TTC549 (cell line): ENCODE measurements around the gene CAMTA1.

ENCODE experiments used
- FAIRE-seq: peaks from 2 replicates; lab custom pipeline; 2012; peaks lifted over from hg19 to GRCh38; lab: Jason Lieb, UNC

Gene CAMTA1

GRCh38 chr1:7664147-7664892 lies 879.1 kb downstream of the CAMTA1 start:
- no peak for FAIRE-seq

GRCh38 chr1:7664893-7665250 lies 879.6 kb downstream of the CAMTA1 start:
- FAIRE-seq, result no peak

GRCh38 chr1:7666249-7666648 lies 881.0 kb downstream of the CAMTA1 start:
- no peak for FAIRE-seq

- FAIRE-seq, result no peak
Observed at GRCh38 chr1:7667159-7667558, 881.9 kb downstream of the CAMTA1 start.

GRCh38 chr1:7667625-7668218 lies 882.5 kb downstream of the CAMTA1 start:
- FAIRE-seq, result no peak

GRCh38 chr1:7669559-7670311 lies 884.5 kb downstream of the CAMTA1 start:
- FAIRE-seq, result no peak

- FAIRE-seq, result no peak
Observed at GRCh38 chr1:7670334-7671145, 885.3 kb downstream of the CAMTA1 start.

GRCh38 chr1:7671146-7671465 lies 885.9 kb downstream of the CAMTA1 start:
- no peak for FAIRE-seq

- no peak for FAIRE-seq
Observed at GRCh38 chr1:7671676-7672075, 886.4 kb downstream of the CAMTA1 start.

GRCh38 chr1:7672864-7673263 lies 887.6 kb downstream of the CAMTA1 start:
- FAIRE-seq, result no peak

- FAIRE-seq, result no peak
Observed at GRCh38 chr1:7674972-7675371, 889.7 kb downstream of the CAMTA1 start.

- no peak for FAIRE-seq
Observed at GRCh38 chr1:7675431-7676273, 890.4 kb downstream of the CAMTA1 start.

- no peak for FAIRE-seq
Observed at GRCh38 chr1:7676274-7676945, 891.2 kb downstream of the CAMTA1 start.

- no peak for FAIRE-seq
Observed at GRCh38 chr1:7677111-7677510, 891.9 kb downstream of the CAMTA1 start.

- FAIRE-seq, result no peak
Observed at GRCh38 chr1:7677815-7678214, 892.6 kb downstream of the CAMTA1 start.

GRCh38 chr1:7678491-7679158 lies 893.4 kb downstream of the CAMTA1 start:
- no peak for FAIRE-seq

- no peak for FAIRE-seq
Observed at GRCh38 chr1:7679159-7679872, 894.1 kb downstream of the CAMTA1 start.

- no peak for FAIRE-seq
Observed at GRCh38 chr1:7679873-7680206, 894.6 kb downstream of the CAMTA1 start.

GRCh38 chr1:7680207-7680954 lies 895.1 kb downstream of the CAMTA1 start:
- FAIRE-seq, result no peak

GRCh38 chr1:7680955-7681268 lies 895.7 kb downstream of the CAMTA1 start:
- FAIRE-seq, result no peak
